ENCODE measurements around the gene COQ4.

COQ4 gene

GRCh38 chr9:128344931-128345605, 22.4 kb downstream of the COQ4 start:
- no peak overlapping the region for H3K23ac ChIP-seq (ENCODE audit: low read depth, low read length, poor library complexity)
- peaks cover 4 to 9% of the 10 kb centered on the region in 2 donors for H3K4me1 ChIP-seq (ENCODE audit: control insufficient read depth in 2 of 2, insufficient read depth in 1 of 2, low read depth in 1 of 2, low read length in 2 of 2)
- H2AK5ac ChIP-seq (ENCODE audit: low read depth, low read length), result no peak overlapping the region
- DNase-seq (ENCODE audit: low spot score), result no peak
- no peak overlapping the region for H2BK12ac ChIP-seq (ENCODE audit: low read length)
- no peak overlapping the region for H3K4me3 ChIP-seq (ENCODE audit: low read length in 2 of 2)
- no peak overlapping the region for H4K8ac ChIP-seq (ENCODE audit: low read depth, low read length)
- no peak overlapping the region for H2BK15ac ChIP-seq (ENCODE audit: low read length)
- peaks cover 15 to 79% of the 10 kb centered on the region in 2 donors for H3K36me3 ChIP-seq (replicated peaks in 1 of 2; ENCODE audit: control insufficient read depth in 2 of 2, insufficient read depth in 2 of 2, low read length in 2 of 2)
- H4K91ac ChIP-seq (ENCODE audit: low read depth, low read length, poor library complexity), result no peak overlapping the region
- no peak overlapping the region for H3K18ac ChIP-seq (ENCODE audit: low read length)
- no peak overlapping the region for H2BK120ac ChIP-seq (ENCODE audit: low read depth, low read length)
- no peak overlapping the region for H3K27ac ChIP-seq (replicated peaks; ENCODE audit: low read length)
- H3K9me3 ChIP-seq (replicated peaks in 1 of 2; ENCODE audit: control insufficient read depth in 2 of 2, insufficient read depth in 1 of 2, low read depth in 1 of 2, low read length in 2 of 2), result no peaks in the 10 kb centered on the region
- peak overlapping the region; percentile 5 for H3K9ac ChIP-seq (ENCODE audit: low read depth, low read length, poor library complexity)
- H3K79me1 ChIP-seq (ENCODE audit: low read depth, low read length), result no peaks in the 10 kb centered on the region
- no peak overlapping the region for H3K14ac ChIP-seq (ENCODE audit: low read length)
- H2AFZ ChIP-seq (ENCODE audit: low read length), result no peak overlapping the region
- H3K27me3 ChIP-seq (ENCODE audit: control insufficient read depth in 3 of 3, insufficient read depth in 3 of 3, low read depth in 1 of 3, low read length in 3 of 3), result peaks cover 0 to 7% (median 2%) of the 10 kb centered on the region in 3 experiments
- no peak overlapping the region for H3K4ac ChIP-seq (ENCODE audit: low read length)
- no CpG with 5 or more reads among the region's 28 CpGs for WGBS, 2 donors (ENCODE audit: extremely low coverage in 2 of 2, insufficient read length in 2 of 2, insufficient replicate concordance in 1 of 2)
- H2BK5ac ChIP-seq (ENCODE audit: low read length), result no peak overlapping the region
- no peak overlapping the region for H3K4me2 ChIP-seq (ENCODE audit: insufficient read depth, low read length, poor library complexity, severe bottlenecking)

GRCh38 chr9:128349125-128349524, 26.5 kb downstream of the COQ4 start:
- H3K4ac ChIP-seq (ENCODE audit: low read length), result no peak overlapping the region
- H3K4me3 ChIP-seq (ENCODE audit: low read length in 2 of 2), result no peak overlapping the region
- WGBS, 2 donors (ENCODE audit: extremely low coverage in 2 of 2, insufficient read length in 2 of 2, insufficient replicate concordance in 1 of 2), result no CpG with 5 or more reads among the region's 2 CpGs
- H2AFZ ChIP-seq (ENCODE audit: low read length), result no peak overlapping the region
- H3K36me3 ChIP-seq (replicated peaks in 1 of 2; ENCODE audit: control insufficient read depth in 2 of 2, insufficient read depth in 2 of 2, low read length in 2 of 2), result peaks cover 19 to 77% of the 10 kb centered on the region in 2 donors
- H2BK12ac ChIP-seq (ENCODE audit: low read length), result no peak overlapping the region
- no peak overlapping the region for H3K18ac ChIP-seq (ENCODE audit: low read length)
- no peak overlapping the region for H2AK5ac ChIP-seq (ENCODE audit: low read depth, low read length)
- no peak overlapping the region for H2BK5ac ChIP-seq (ENCODE audit: low read length)
- H3K4me2 ChIP-seq (ENCODE audit: insufficient read depth, low read length, poor library complexity, severe bottlenecking), result no peak overlapping the region
- H3K9me3 ChIP-seq (replicated peaks in 1 of 2; ENCODE audit: control insufficient read depth in 2 of 2, insufficient read depth in 1 of 2, low read depth in 1 of 2, low read length in 2 of 2), result no peaks in the 10 kb centered on the region
- H3K27ac ChIP-seq (replicated peaks; ENCODE audit: low read length), result no peak overlapping the region
- H3K14ac ChIP-seq (ENCODE audit: low read length), result no peak overlapping the region
- H3K4me1 ChIP-seq (ENCODE audit: control insufficient read depth in 2 of 2, insufficient read depth in 1 of 2, low read depth in 1 of 2, low read length in 2 of 2), result no peaks in the 10 kb centered on the region
- no peak for DNase-seq (ENCODE audit: low spot score)
- no peaks in the 10 kb centered on the region for H3K27me3 ChIP-seq (ENCODE audit: control insufficient read depth in 3 of 3, insufficient read depth in 3 of 3, low read depth in 1 of 3, low read length in 3 of 3)
- no peak overlapping the region for H3K9ac ChIP-seq (ENCODE audit: low read depth, low read length, poor library complexity)
- H3K79me1 ChIP-seq (ENCODE audit: low read depth, low read length), result no peaks in the 10 kb centered on the region
- H4K8ac ChIP-seq (ENCODE audit: low read depth, low read length), result no peak overlapping the region
- H4K91ac ChIP-seq (ENCODE audit: low read depth, low read length, poor library complexity), result no peak overlapping the region
- H2BK120ac ChIP-seq (ENCODE audit: low read depth, low read length), result no peak overlapping the region
- no peak overlapping the region for H2BK15ac ChIP-seq (ENCODE audit: low read length)
- no peak overlapping the region for H3K23ac ChIP-seq (ENCODE audit: low read depth, low read length, poor library complexity)

- H4K8ac ChIP-seq (ENCODE audit: low read depth, low read length), result no peak overlapping the region
- H3K23ac ChIP-seq (ENCODE audit: low read depth, low read length, poor library complexity), result no peak overlapping the region
- H2BK15ac ChIP-seq (ENCODE audit: low read length), result no peak overlapping the region
- H3K4me2 ChIP-seq (ENCODE audit: insufficient read depth, low read length, poor library complexity, severe bottlenecking), result no peak overlapping the region
- H3K36me3 ChIP-seq (replicated peaks in 1 of 2; ENCODE audit: control insufficient read depth in 2 of 2, insufficient read depth in 2 of 2, low read length in 2 of 2), result peaks cover 19 to 75% of the 10 kb centered on the region in 2 donors
- no peak overlapping the region for H4K91ac ChIP-seq (ENCODE audit: low read depth, low read length, poor library complexity)
- no peaks in the 10 kb centered on the region for H3K79me1 ChIP-seq (ENCODE audit: low read depth, low read length)
- H2BK120ac ChIP-seq (ENCODE audit: low read depth, low read length), result no peak overlapping the region
- no peak overlapping the region for H3K14ac ChIP-seq (ENCODE audit: low read length)
- H2AK5ac ChIP-seq (ENCODE audit: low read depth, low read length), result no peak overlapping the region
- no peaks in the 10 kb centered on the region for H3K4me1 ChIP-seq (ENCODE audit: control insufficient read depth in 2 of 2, insufficient read depth in 1 of 2, low read depth in 1 of 2, low read length in 2 of 2)
- H3K4me3 ChIP-seq (ENCODE audit: low read length in 2 of 2), result no peak overlapping the region
- no CpG with 5 or more reads among the region's 6 CpGs for WGBS, 2 donors (ENCODE audit: extremely low coverage in 2 of 2, insufficient read length in 2 of 2, insufficient replicate concordance in 1 of 2)
- no peak for DNase-seq (ENCODE audit: low spot score)
- no peak overlapping the region for H2BK5ac ChIP-seq (ENCODE audit: low read length)
- no peak overlapping the region for H2BK12ac ChIP-seq (ENCODE audit: low read length)
- no peak overlapping the region for H2AFZ ChIP-seq (ENCODE audit: low read length)
- no peaks in the 10 kb centered on the region for H3K27me3 ChIP-seq (ENCODE audit: control insufficient read depth in 3 of 3, insufficient read depth in 3 of 3, low read depth in 1 of 3, low read length in 3 of 3)
- H3K9me3 ChIP-seq (replicated peaks in 1 of 2; ENCODE audit: control insufficient read depth in 2 of 2, insufficient read depth in 1 of 2, low read depth in 1 of 2, low read length in 2 of 2), result no peaks in the 10 kb centered on the region
- no peak overlapping the region for H3K27ac ChIP-seq (replicated peaks; ENCODE audit: low read length)
- no peak overlapping the region for H3K4ac ChIP-seq (ENCODE audit: low read length)
- H3K18ac ChIP-seq (ENCODE audit: low read length), result no peak overlapping the region
- H3K9ac ChIP-seq (ENCODE audit: low read depth, low read length, poor library complexity), result no peak overlapping the region
Observed at GRCh38 chr9:128349772-128350171, 27.1 kb downstream of the COQ4 start.

GRCh38 chr9:128355451-128355850, 32.8 kb downstream of the COQ4 start:
- no CpG with 5 or more reads among the region's 19 CpGs for WGBS, 2 donors (ENCODE audit: extremely low coverage in 2 of 2, insufficient read length in 2 of 2, insufficient replicate concordance in 1 of 2)
- peak overlapping the region; percentile 68 for H2BK120ac ChIP-seq (ENCODE audit: low read depth, low read length)

More at GRCh38 chr9:128355451-128355850, 32.8 kb downstream of the COQ4 start:
- H2AFZ ChIP-seq (ENCODE audit: low read length), result no peak overlapping the region
- no peak overlapping the region for H3K4me2 ChIP-seq (ENCODE audit: insufficient read depth, low read length, poor library complexity, severe bottlenecking)
- H2BK5ac ChIP-seq (ENCODE audit: low read length), result no peak overlapping the region
- no peak overlapping the region for H3K27ac ChIP-seq (replicated peaks; ENCODE audit: low read length)
- H3K23ac ChIP-seq (ENCODE audit: low read depth, low read length, poor library complexity), result peak overlapping the region; percentile 61
- no peaks in the 10 kb centered on the region for H3K4me1 ChIP-seq (ENCODE audit: control insufficient read depth in 2 of 2, insufficient read depth in 1 of 2, low read depth in 1 of 2, low read length in 2 of 2)
- H3K14ac ChIP-seq (ENCODE audit: low read length), result peak overlapping the region; percentile 90
- peaks cover 0 to 16% (median under 1%) of the 10 kb centered on the region in 3 experiments for H3K27me3 ChIP-seq (ENCODE audit: control insufficient read depth in 3 of 3, insufficient read depth in 3 of 3, low read depth in 1 of 3, low read length in 3 of 3)
- H3K79me1 ChIP-seq (ENCODE audit: low read depth, low read length), result no peaks in the 10 kb centered on the region
- H4K8ac ChIP-seq (ENCODE audit: low read depth, low read length), result no peak overlapping the region
- no peak overlapping the region for H3K4ac ChIP-seq (ENCODE audit: low read length)
- no peak overlapping the region for H3K18ac ChIP-seq (ENCODE audit: low read length)
- H2BK12ac ChIP-seq (ENCODE audit: low read length), result no peak overlapping the region
- peaks cover 7 to 54% of the 10 kb centered on the region in 2 donors for H3K36me3 ChIP-seq (replicated peaks in 1 of 2; ENCODE audit: control insufficient read depth in 2 of 2, insufficient read depth in 2 of 2, low read length in 2 of 2)
- H3K9ac ChIP-seq (ENCODE audit: low read depth, low read length, poor library complexity), result no peak overlapping the region
- no peak overlapping the region for H4K91ac ChIP-seq (ENCODE audit: low read depth, low read length, poor library complexity)
- H2AK5ac ChIP-seq (ENCODE audit: low read depth, low read length), result no peak overlapping the region
- H2BK15ac ChIP-seq (ENCODE audit: low read length), result no peak overlapping the region
- no peaks in the 10 kb centered on the region for H3K9me3 ChIP-seq (replicated peaks in 1 of 2; ENCODE audit: control insufficient read depth in 2 of 2, insufficient read depth in 1 of 2, low read depth in 1 of 2, low read length in 2 of 2)
- H3K4me3 ChIP-seq (ENCODE audit: low read length in 2 of 2), result no peak overlapping the region
- DNase-seq (ENCODE audit: low spot score), result no peak

Measured in neuronal stem cell (in vitro differentiated cells).